ENCODE data around the gene FRMD8. TPM values are rescaled to one million over a fixed set of nuclear protein-coding genes. Genes with fewer than 3 reads are reported as not detected.

FRMD8 gene
- total and polyA plus RNA-seq, 2 donors (not counting 3 experiments of a cell fraction or from before 2014, with no cell fraction given) = 36.4 to 53.9 TPM

DNA sequence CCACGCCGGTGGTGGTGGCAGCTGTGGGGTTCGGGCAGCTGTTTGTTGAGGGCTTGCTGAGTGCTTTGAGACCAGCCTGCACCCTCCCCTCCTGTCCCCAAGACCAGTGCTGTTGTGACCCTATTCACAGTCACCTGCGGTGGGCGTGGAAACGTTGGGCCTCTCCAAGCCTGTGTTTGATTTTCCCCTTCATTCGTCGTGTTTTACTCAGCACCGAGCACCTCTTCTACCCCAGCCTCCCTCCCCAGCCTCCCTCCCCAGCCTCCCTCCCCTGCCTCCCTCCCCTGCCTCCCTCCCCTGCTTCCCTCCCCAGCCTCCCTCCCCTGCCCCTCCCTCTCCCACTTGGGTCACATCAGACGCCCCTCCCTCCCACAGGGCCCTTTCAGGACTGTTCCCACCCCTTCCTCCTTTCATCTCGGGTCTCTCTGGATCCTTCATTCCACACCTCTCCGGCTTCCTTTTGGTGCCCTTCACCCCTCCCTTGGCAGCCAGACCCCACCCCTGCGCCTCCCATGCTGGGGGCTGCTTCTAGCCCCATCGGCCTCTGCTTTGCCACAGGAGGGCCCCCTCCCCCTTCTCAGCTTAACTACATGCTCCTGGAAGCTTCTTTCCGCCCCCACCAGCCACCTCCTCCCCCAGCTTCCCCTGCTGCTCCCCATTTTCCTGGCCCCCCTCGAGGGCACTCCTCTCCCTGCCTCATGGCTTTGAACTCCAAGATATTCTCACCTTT, 14.8 kb downstream of the FRMD8 start:
- no peak overlapping the region for H3K4me3 ChIP-seq (replicated peaks in 1 of 3; ENCODE audit: insufficient read depth in 1 of 3, low read depth in 1 of 3, low read length in 3 of 3)
- H3K9me3 ChIP-seq (replicated peaks; ENCODE audit: control insufficient read depth, insufficient read depth, low read length) = no peaks in the 10 kb centered on the region
- peaks cover 2% of the 10 kb centered on the region for H3K79me2 ChIP-seq (ENCODE audit: control insufficient read depth, insufficient read depth, low read length)
- TF ChIP-seq GATA2 (IDR thresholded peaks at IDR 0.05; ENCODE audit: insufficient read depth, insufficient read length, low read depth, low read length) = no peak
- TF ChIP-seq JUN (IDR thresholded peaks at IDR 0.05; ENCODE audit: borderline replicate concordance, insufficient read depth, insufficient read length, low read depth) = no peak
- no peak for TF ChIP-seq POLR2A (IDR thresholded peaks at IDR 0.05; ENCODE audit: low read depth, low read length)
- no peaks in the 10 kb centered on the region for H4K20me1 ChIP-seq (replicated peaks; ENCODE audit: control insufficient read depth, extremely low read depth, insufficient read depth, low read length)
- no peak overlapping the region for H3K27ac ChIP-seq (ENCODE audit: insufficient read depth, low read depth, low read length)
- H3K9ac ChIP-seq (replicated peaks; ENCODE audit: extremely low read depth, insufficient read depth, low read length) = no peak overlapping the region
- no TSS peak for BruUV-seq (replicated peaks)
- no peak overlapping the region for H3K4me2 ChIP-seq (ENCODE audit: insufficient read depth, low read length)
- dilution Hi-C loops (cut with MboI; ENCODE audit: extremely low pct_ligation_motif_present, low sequenced_read_pairs) = no loop called here
- DNase-seq (ENCODE audit: low read depth, low spot score) = no peak
- POLR2A ChIA-PET = no interaction called here
- H2AFZ ChIP-seq (ENCODE audit: low read depth, low read length) = no peak overlapping the region
- CTCF ChIA-PET = interaction anchor here (0.6 to 1.3 kb wide), 2 partner anchors 19 to 107 kb away, joined by 3 read pairs; no protein-coding TSS in a partner anchor
- no peaks in the 10 kb centered on the region for H3K27me3 ChIP-seq (ENCODE audit: control insufficient read depth in 2 of 2, insufficient read depth in 2 of 2, low read length in 2 of 2)
- H3K9me1 ChIP-seq (replicated peaks; ENCODE audit: control insufficient read depth, extremely low read depth, insufficient read depth, low read length) = no peaks in the 10 kb centered on the region
- intact Hi-C loops (cut with micrococcal nuclease) = no loop called here
- no peak for FAIRE-seq
- H3K36me3 ChIP-seq (ENCODE audit: control insufficient read depth in 2 of 2, extremely low read depth in 1 of 2, insufficient read depth in 2 of 2, low read length in 2 of 2) = peaks cover 16 to 55% of the 10 kb centered on the region in 2 experiments
- no peaks in the 10 kb centered on the region for H3K4me1 ChIP-seq (ENCODE audit: control insufficient read depth, extremely low read depth, insufficient read depth, low read length)

DNA sequence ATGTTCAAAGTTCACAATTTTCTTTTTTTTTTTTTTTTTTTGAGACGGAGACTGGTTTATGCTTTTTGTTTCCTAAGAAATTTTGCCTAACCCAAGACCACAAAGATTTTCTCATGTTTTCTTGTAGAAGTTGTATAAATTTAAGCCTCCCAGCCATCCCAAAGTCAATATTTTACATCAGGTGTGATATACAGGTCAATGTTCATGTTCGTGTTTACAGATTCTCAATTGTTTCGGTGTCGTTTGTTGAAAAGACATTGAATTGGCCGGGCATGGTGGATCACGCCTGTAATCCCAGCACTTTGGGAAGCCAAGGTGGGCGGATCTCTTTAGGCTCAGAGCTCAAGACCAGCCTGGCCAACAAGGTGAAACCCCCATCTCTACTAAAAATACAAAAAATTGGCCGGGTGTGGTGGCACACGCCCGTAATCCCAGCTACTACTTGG, 15.4 kb downstream of the FRMD8 start:
- Histone ChIP-seq H3K36me3 (ENCODE audit: control insufficient read depth in 2 of 2, extremely low read depth in 1 of 2, insufficient read depth in 2 of 2, low read length in 2 of 2) (peaks cover 16 to 50% of the 10 kb centered on the region in 2 experiments), H3K4me3 (replicated peaks in 1 of 3; ENCODE audit: insufficient read depth in 1 of 3, low read depth in 1 of 3, low read length in 3 of 3) (no peak overlapping the region), H3K9me3 (replicated peaks; ENCODE audit: control insufficient read depth, insufficient read depth, low read length) (no peaks in the 10 kb centered on the region), H4K20me1 (replicated peaks; ENCODE audit: control insufficient read depth, extremely low read depth, insufficient read depth, low read length) (no peaks in the 10 kb centered on the region), H3K4me1 (ENCODE audit: control insufficient read depth, extremely low read depth, insufficient read depth, low read length) (no peaks in the 10 kb centered on the region), H3K9ac (replicated peaks; ENCODE audit: extremely low read depth, insufficient read depth, low read length) (no peak overlapping the region), H3K27ac (ENCODE audit: insufficient read depth, low read depth, low read length) (no peak overlapping the region), H3K9me1 (replicated peaks; ENCODE audit: control insufficient read depth, extremely low read depth, insufficient read depth, low read length) (no peaks in the 10 kb centered on the region), H3K79me2 (ENCODE audit: control insufficient read depth, insufficient read depth, low read length) (peaks cover 2% of the 10 kb centered on the region), H3K4me2 (ENCODE audit: insufficient read depth, low read length) (no peak overlapping the region), H3K27me3 (ENCODE audit: control insufficient read depth in 2 of 2, insufficient read depth in 2 of 2, low read length in 2 of 2) (no peaks in the 10 kb centered on the region), H2AFZ (ENCODE audit: low read depth, low read length) (no peak overlapping the region)
- BruUV-seq (replicated peaks) = TSS peak; percentile 6
- DNase-seq (ENCODE audit: low read depth, low spot score) (no peak), FAIRE-seq (no peak)
- ChIA-PET POLR2A (interaction anchor here (0.7 kb wide), 1 partner anchor 22 kb away, joined by 3 read pairs; no protein-coding TSS in a partner anchor), CTCF (interaction anchor here (0.6 kb wide), 1 partner anchor 107 kb away, joined by 3 read pairs; no protein-coding TSS in a partner anchor)
- dilution Hi-C loops (cut with MboI; ENCODE audit: extremely low pct_ligation_motif_present, low sequenced_read_pairs) = no loop called here
- TF ChIP-seq MAX (IDR thresholded peaks at IDR 0.05; ENCODE audit: insufficient read depth, insufficient read length) (no peak), EZH2 (IDR thresholded peaks at IDR 0.05; ENCODE audit: borderline replicate concordance, low read depth, low read length, severe bottlenecking) (no peak), POLR2A (IDR thresholded peaks at IDR 0.05; ENCODE audit: low read depth, low read length) (no peak), GATA2 (IDR thresholded peaks at IDR 0.05; ENCODE audit: insufficient read depth, insufficient read length, low read depth, low read length) (no peak), POLR2AphosphoS5 (IDR thresholded peaks at IDR 0.05; ENCODE audit: insufficient read depth, low read depth, low read length) (no peak), JUN (IDR thresholded peaks at IDR 0.05; ENCODE audit: borderline replicate concordance, insufficient read depth, insufficient read length, low read depth) (no peak), MYC (IDR thresholded peaks at IDR 0.05; ENCODE audit: low read depth, low read length) (no peak), FOS (IDR thresholded peaks at IDR 0.05; ENCODE audit: borderline replicate concordance, insufficient read depth, low read length) (no peak)
- TF ChIP-seq, protein P1, sequence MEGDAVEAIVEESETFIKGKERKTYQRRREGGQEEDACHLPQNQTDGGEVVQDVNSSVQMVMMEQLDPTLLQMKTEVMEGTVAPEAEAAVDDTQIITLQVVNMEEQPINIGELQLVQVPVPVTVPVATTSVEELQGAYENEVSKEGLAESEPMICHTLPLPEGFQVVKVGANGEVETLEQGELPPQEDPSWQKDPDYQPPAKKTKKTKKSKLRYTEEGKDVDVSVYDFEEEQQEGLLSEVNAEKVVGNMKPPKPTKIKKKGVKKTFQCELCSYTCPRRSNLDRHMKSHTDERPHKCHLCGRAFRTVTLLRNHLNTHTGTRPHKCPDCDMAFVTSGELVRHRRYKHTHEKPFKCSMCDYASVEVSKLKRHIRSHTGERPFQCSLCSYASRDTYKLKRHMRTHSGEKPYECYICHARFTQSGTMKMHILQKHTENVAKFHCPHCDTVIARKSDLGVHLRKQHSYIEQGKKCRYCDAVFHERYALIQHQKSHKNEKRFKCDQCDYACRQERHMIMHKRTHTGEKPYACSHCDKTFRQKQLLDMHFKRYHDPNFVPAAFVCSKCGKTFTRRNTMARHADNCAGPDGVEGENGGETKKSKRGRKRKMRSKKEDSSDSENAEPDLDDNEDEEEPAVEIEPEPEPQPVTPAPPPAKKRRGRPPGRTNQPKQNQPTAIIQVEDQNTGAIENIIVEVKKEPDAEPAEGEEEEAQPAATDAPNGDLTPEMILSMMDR (IDR thresholded peaks at IDR 0.05; ENCODE audit: extremely low read depth in 1 of 2, insufficient read depth in 1 of 2, low read depth in 1 of 2, low read length in 2 of 2) = no peak
- intact Hi-C loops (cut with micrococcal nuclease) = no loop called here
